NCI-H2029 (cell line): ENCODE results near the gene GRHL3.
A peak's percentile ranks its signal among the peaks of the same experiment; 100 is the strongest.

Experiments
- DNase-seq: peaks from one replicate; lab custom pipeline; 2025; lab: John Stamatoyannopoulos, UW

Gene GRHL3

GRCh38 chr1:24293392-24294227 lies 25.5 kb upstream of the GRHL3 start:
- DNase-seq = no peak

GRCh38 chr1:24294228-24294672 lies 24.9 kb upstream of the GRHL3 start:
- DNase-seq = no peak

- no peak for DNase-seq
These were observed 24.3 kb upstream of the GRHL3 start for GRCh38 chr1:24294716-24295371.

GRCh38 chr1:24295535-24295934 lies 23.6 kb upstream of the GRHL3 start:
- no peak for DNase-seq

- DNase-seq = no peak
These were observed 21.8 kb upstream of the GRHL3 start for GRCh38 chr1:24297187-24297851.

- DNase-seq = no peak
These were observed 21.3 kb upstream of the GRHL3 start for GRCh38 chr1:24297852-24298232.

GRCh38 chr1:24298606-24299005 lies 20.6 kb upstream of the GRHL3 start:
- no peak for DNase-seq

- no peak for DNase-seq
These were observed 19.3 kb upstream of the GRHL3 start for GRCh38 chr1:24299901-24300300.

- peak; percentile 14 for DNase-seq
These were observed 18.0 kb upstream of the GRHL3 start for GRCh38 chr1:24300971-24301784.

GRCh38 chr1:24301785-24302175 lies 17.4 kb upstream of the GRHL3 start:
- DNase-seq = no peak

- no peak for DNase-seq
These were observed 16.9 kb upstream of the GRHL3 start for GRCh38 chr1:24302209-24302611.

- DNase-seq = no peak
These were observed 15.6 kb upstream of the GRHL3 start for GRCh38 chr1:24303600-24303999.

- no peak for DNase-seq
These were observed 14.4 kb upstream of the GRHL3 start for GRCh38 chr1:24304763-24305162.

- DNase-seq = no peak
These were observed 10.7 kb upstream of the GRHL3 start for GRCh38 chr1:24308365-24309015.

- no peak for DNase-seq
These were observed 9.2 kb upstream of the GRHL3 start for GRCh38 chr1:24309762-24310485.

GRCh38 chr1:24311234-24311633 lies 7.9 kb upstream of the GRHL3 start:
- no peak for DNase-seq

GRCh38 chr1:24311741-24312140 lies 7.4 kb upstream of the GRHL3 start:
- DNase-seq = no peak

GRCh38 chr1:24315391-24315790 lies 3.8 kb upstream of the GRHL3 start:
- no peak for DNase-seq

- DNase-seq = no peak
These were observed 2.5 kb upstream of the GRHL3 start for GRCh38 chr1:24316645-24317044.

GRCh38 chr1:24317081-24317480 lies 2.1 kb upstream of the GRHL3 start:
- no peak for DNase-seq
